ENCODE results near the gene CYP19A1.

The CYP19A1 gene

GRCh38 chr15:51315726-51316125 lies 22.7 kb downstream of the CYP19A1 start:
- TF ChIP-seq FOXP2 (optimal IDR thresholded peaks at IDR 0.05; ENCODE audit: borderline replicate concordance, extremely low read depth, extremely low read length, insufficient read depth): no peak
- no peak for TF ChIP-seq SIN3A (IDR thresholded peaks at IDR 0.05; ENCODE audit: borderline replicate concordance, insufficient read depth, low read length)
- TF ChIP-seq TAF1 (IDR thresholded peaks at IDR 0.05; ENCODE audit: borderline replicate concordance, insufficient read depth, low read length): no peak
- TF ChIP-seq REST (IDR thresholded peaks at IDR 0.05; ENCODE audit: insufficient read depth in 1 of 2, low read depth in 2 of 2, low read length in 2 of 2): no peak
- no peak for TF ChIP-seq POLR2AphosphoS5 (IDR thresholded peaks at IDR 0.05; ENCODE audit: low read depth, low read length)

GRCh38 chr15:51314391-51315337 lies 23.7 kb downstream of the CYP19A1 start:
- TF ChIP-seq FOXP2 (optimal IDR thresholded peaks at IDR 0.05; ENCODE audit: borderline replicate concordance, extremely low read depth, extremely low read length, insufficient read depth) (no peak), SIN3A (IDR thresholded peaks at IDR 0.05; ENCODE audit: borderline replicate concordance, insufficient read depth, low read length) (no peak), POLR2AphosphoS5 (IDR thresholded peaks at IDR 0.05; ENCODE audit: low read depth, low read length) (no peak), REST (IDR thresholded peaks at IDR 0.05; ENCODE audit: insufficient read depth in 1 of 2, low read depth in 2 of 2, low read length in 2 of 2) (no peak), TAF1 (IDR thresholded peaks at IDR 0.05; ENCODE audit: borderline replicate concordance, insufficient read depth, low read length) (no peak)

- TF ChIP-seq POLR2AphosphoS5 (IDR thresholded peaks at IDR 0.05; ENCODE audit: low read depth, low read length) (no peak), SIN3A (IDR thresholded peaks at IDR 0.05; ENCODE audit: borderline replicate concordance, insufficient read depth, low read length) (no peak), TAF1 (IDR thresholded peaks at IDR 0.05; ENCODE audit: borderline replicate concordance, insufficient read depth, low read length) (no peak), FOXP2 (optimal IDR thresholded peaks at IDR 0.05; ENCODE audit: borderline replicate concordance, extremely low read depth, extremely low read length, insufficient read depth) (no peak), REST (IDR thresholded peaks at IDR 0.05; ENCODE audit: insufficient read depth in 1 of 2, low read depth in 2 of 2, low read length in 2 of 2) (no peak)
Measured at GRCh38 chr15:51313644-51314280, 24.6 kb downstream of the CYP19A1 start.

- TF ChIP-seq SIN3A (IDR thresholded peaks at IDR 0.05; ENCODE audit: borderline replicate concordance, insufficient read depth, low read length): no peak
- TF ChIP-seq POLR2AphosphoS5 (IDR thresholded peaks at IDR 0.05; ENCODE audit: low read depth, low read length): no peak
- TF ChIP-seq FOXP2 (optimal IDR thresholded peaks at IDR 0.05; ENCODE audit: borderline replicate concordance, extremely low read depth, extremely low read length, insufficient read depth): no peak
- no peak for TF ChIP-seq TAF1 (IDR thresholded peaks at IDR 0.05; ENCODE audit: borderline replicate concordance, insufficient read depth, low read length)
- TF ChIP-seq REST (IDR thresholded peaks at IDR 0.05; ENCODE audit: insufficient read depth in 1 of 2, low read depth in 2 of 2, low read length in 2 of 2): no peak
Measured at GRCh38 chr15:51313074-51313393, 25.4 kb downstream of the CYP19A1 start.

Data from PFSK-1 (cell line).